HepG2 (cell line): ENCODE measurements around the gene SUSD3. TPM values are rescaled to one million over a fixed set of nuclear protein-coding genes. Genes with fewer than 3 reads are reported as not detected.

ENCODE experiments used
- CCAR2 ChIP-seq: fragments of 200-400 bp; formaldehyde crosslinking; optimal IDR thresholded peaks from 2 replicates; pipeline ENCODE3; 2018; ENCODE audit warnings: low read depth, mild to moderate bottlenecking, low read length, moderate library complexity
- CHD4 ChIP-seq: fragments of 200-600 bp; sonication (generic); IDR thresholded peaks from 2 replicates; pipeline ENCODE4 v1.7.0; 2017; ENCODE audit warnings: mild to moderate bottlenecking, low read length, borderline replicate concordance
- EEA1 ChIP-seq: sonication (generic); formaldehyde crosslinking; IDR thresholded peaks from 2 replicates; pipeline ENCODE4 v1.5.1; 2020; ENCODE audit warnings: mild to moderate bottlenecking, missing genetic modification reagents, borderline replicate concordance
- FOXA3 ChIP-seq: IDR thresholded peaks from 2 replicates; pipeline ENCODE4 v1.6.1; 2016; ENCODE audit warnings: missing genetic modification reagents, missing compliant biosample characterization
- HHEX ChIP-seq: IDR thresholded peaks from 2 replicates; pipeline ENCODE4 v1.6.1; 2016; ENCODE audit warnings: control low read depth
- ISX ChIP-seq: sonication (generic); formaldehyde crosslinking; conservative IDR thresholded peaks from 2 replicates; pipeline ENCODE4 v1.5.0; 2020; ENCODE audit warnings: missing genetic modification reagents
- MAZ ChIP-seq, 2 experiments: sonication (generic) in 1 of 2; formaldehyde crosslinking in 1 of 2; IDR thresholded peaks; 2 replicates each; pipeline versions ENCODE4 v1.5.0 to v1.6.1; 2012 to 2020; ENCODE audit warnings: low read depth in 2 of 2, mild to moderate bottlenecking in 2 of 2, borderline replicate concordance in 1 of 2, improper control_type of control experiment in 1 of 2, low read length in 1 of 2, missing genetic modification reagents in 1 of 2, moderate library complexity in 1 of 2
- PCBP2 ChIP-seq: fragments of 200-400 bp; formaldehyde crosslinking; optimal IDR thresholded peaks from 2 replicates; pipeline ENCODE3; 2018; ENCODE audit warnings: low read length, low read depth; ENCODE audit not compliant: poor library complexity, severe bottlenecking
- PHF20 ChIP-seq: sonication (generic); formaldehyde crosslinking; IDR thresholded peaks from 2 replicates; pipeline ENCODE4 v1.5.0; 2020; ENCODE audit warnings: mild to moderate bottlenecking, missing genetic modification reagents
- RBM39 ChIP-seq: fragments of 200-400 bp; formaldehyde crosslinking; IDR thresholded peaks from one replicate; pipeline ENCODE4 v1.6.1; 2018; ENCODE audit warnings: antibody characterized with exemption, mild to moderate bottlenecking, low read depth, low read length; ENCODE audit not compliant: poor library complexity, severe bottlenecking
- SAFB2 ChIP-seq: sonication (generic); formaldehyde crosslinking; IDR thresholded peaks from 2 replicates; pipeline ENCODE4 v1.5.1; 2020; ENCODE audit warnings: missing genetic modification reagents, low read depth, mild to moderate bottlenecking, borderline replicate concordance
- SALL1 ChIP-seq: sonication (generic); formaldehyde crosslinking; IDR thresholded peaks from 2 replicates; pipeline ENCODE4 v1.8.0; 2022; ENCODE audit warnings: mild to moderate bottlenecking, missing genetic modification reagents
- ZBTB3 ChIP-seq: sonication (generic); formaldehyde crosslinking; IDR thresholded peaks from 2 replicates; pipeline ENCODE4 v1.4.0; 2020; ENCODE audit warnings: low read depth, mild to moderate bottlenecking, moderate library complexity, missing genetic modification reagents, borderline replicate concordance
- ZEB1 ChIP-seq: IDR thresholded peaks from 2 replicates; pipeline ENCODE4 v1.6.1; 2012; ENCODE audit warnings: mild to moderate bottlenecking, low read depth, inconsistent platforms; ENCODE audit not compliant: insufficient replicate concordance
- ZNF136 ChIP-seq: sonication (generic); formaldehyde crosslinking; IDR thresholded peaks from 2 replicates; pipeline ENCODE4 v1.8.1; 2022; ENCODE audit warnings: low read depth, mild to moderate bottlenecking, moderate library complexity, missing genetic modification reagents
- ZNF44 ChIP-seq: sonication (generic); formaldehyde crosslinking; IDR thresholded peaks from 2 replicates; pipeline ENCODE4 v1.5.1; 2020; ENCODE audit warnings: mild to moderate bottlenecking, missing genetic modification reagents
- ZNF550 ChIP-seq: sonication (generic); formaldehyde crosslinking; IDR thresholded peaks from 2 replicates; pipeline ENCODE4 v1.4.0; 2020; ENCODE audit warnings: mild to moderate bottlenecking, missing genetic modification reagents, borderline replicate concordance
- ZNF703 ChIP-seq: sonication (generic); formaldehyde crosslinking; IDR thresholded peaks from 2 replicates; pipeline ENCODE4 v1.5.1; 2020; ENCODE audit warnings: missing genetic modification reagents, mild to moderate bottlenecking, moderate library complexity, borderline replicate concordance
- ZNF782 ChIP-seq: sonication (generic); formaldehyde crosslinking; IDR thresholded peaks from 2 replicates; pipeline ENCODE4 v1.4.0; 2020; ENCODE audit warnings: missing genetic modification reagents, mild to moderate bottlenecking, borderline replicate concordance
- ZNF841 ChIP-seq: sonication (generic); formaldehyde crosslinking; IDR thresholded peaks from 2 replicates; pipeline ENCODE4 v1.8.1; 2023; ENCODE audit warnings: missing genetic modification reagents, borderline replicate concordance
- ZSCAN22 ChIP-seq: sonication (generic); formaldehyde crosslinking; IDR thresholded peaks from 2 replicates; pipeline ENCODE4 v1.4.0; 2020; ENCODE audit warnings: mild to moderate bottlenecking, missing genetic modification reagents
- polyA plus RNA-seq, 8 experiments: library from polyadenylated mRNA; depleted of rRNA in 3 of 8; stranded (reverse) in 7 of 8; unstranded in 1 of 8; fragments of >200 nt; fragmentation: Illumina TruSeq in 4 of 8; extraction: Trizol in 4 of 8; gene quantifications; 2 replicates each; pipeline versions ENCODE4 v1.2.1 to v1.2.3, GENCODE V29; 2011 to 2016; ENCODE audit warnings: low read depth in 4 of 8, missing spikeins in 1 of 8, mixed read lengths in 1 of 8; ENCODE audit not compliant: insufficient read depth in 1 of 8
- total RNA-seq, 5 experiments: library from RNA; depleted of rRNA; stranded (reverse); fragments of >200 nt; fragmentation: Illumina TruSeq; extraction: Trizol; gene quantifications; 2 replicates each; pipeline ENCODE4 v1.2.3, GENCODE V29; 2016; ENCODE audit warnings: low read depth in 1 of 5
- TF ChIP-seq, protein P1 (sequence below): fragments of 450-650 bp; IDR thresholded peaks from 2 replicates; pipeline ENCODE4 v1.6.1; 2016
- TF ChIP-seq, protein P2 (sequence below): IDR thresholded peaks from 2 replicates; pipeline ENCODE4 v1.6.1; 2016
- TF ChIP-seq, protein P3 (sequence below): sonication (generic); formaldehyde crosslinking; IDR thresholded peaks from 2 replicates; pipeline ENCODE4 v1.4.0; 2020; ENCODE audit warnings: missing genetic modification reagents

SUSD3 gene
- total and polyA plus RNA-seq, 2 of the 13 experiments (the other 11 are each of a cell fraction or from before 2014, with no cell fraction given) = 7.0 to 9.1 TPM

DNA sequence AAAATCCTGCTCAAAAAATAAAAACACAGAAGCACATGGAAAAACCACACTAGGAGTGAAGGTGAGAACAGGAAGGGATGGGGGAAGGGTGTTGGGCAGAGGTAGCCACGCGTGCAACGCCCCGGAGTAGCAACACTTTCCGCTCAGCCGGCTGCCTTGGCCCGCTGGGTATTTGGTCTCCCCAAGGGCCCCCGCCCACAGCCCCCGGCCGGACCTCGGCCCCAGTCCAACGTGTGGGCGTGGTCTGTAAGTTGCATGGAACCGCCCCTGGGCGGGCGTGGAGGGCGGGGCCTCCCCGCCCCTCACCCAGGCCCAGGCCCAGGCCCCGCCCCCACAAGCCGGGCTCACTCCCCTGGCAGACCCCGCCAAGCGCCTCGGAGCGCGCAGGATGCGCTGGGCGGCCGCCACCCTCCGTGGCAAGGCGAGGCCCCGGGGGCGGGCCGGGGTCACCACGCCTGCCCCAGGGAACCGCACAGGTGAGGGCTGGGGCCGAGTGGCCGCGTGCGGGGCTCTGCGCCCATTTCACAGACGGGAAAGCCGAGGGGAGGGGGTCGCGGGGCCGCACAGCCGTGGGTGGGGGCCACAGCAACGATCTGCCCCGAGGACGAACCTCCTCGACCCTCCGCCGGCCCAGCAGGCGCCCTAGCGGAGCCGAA, at the start of gene SUSD3 (continued):
- TF ChIP-seq, protein P1, sequence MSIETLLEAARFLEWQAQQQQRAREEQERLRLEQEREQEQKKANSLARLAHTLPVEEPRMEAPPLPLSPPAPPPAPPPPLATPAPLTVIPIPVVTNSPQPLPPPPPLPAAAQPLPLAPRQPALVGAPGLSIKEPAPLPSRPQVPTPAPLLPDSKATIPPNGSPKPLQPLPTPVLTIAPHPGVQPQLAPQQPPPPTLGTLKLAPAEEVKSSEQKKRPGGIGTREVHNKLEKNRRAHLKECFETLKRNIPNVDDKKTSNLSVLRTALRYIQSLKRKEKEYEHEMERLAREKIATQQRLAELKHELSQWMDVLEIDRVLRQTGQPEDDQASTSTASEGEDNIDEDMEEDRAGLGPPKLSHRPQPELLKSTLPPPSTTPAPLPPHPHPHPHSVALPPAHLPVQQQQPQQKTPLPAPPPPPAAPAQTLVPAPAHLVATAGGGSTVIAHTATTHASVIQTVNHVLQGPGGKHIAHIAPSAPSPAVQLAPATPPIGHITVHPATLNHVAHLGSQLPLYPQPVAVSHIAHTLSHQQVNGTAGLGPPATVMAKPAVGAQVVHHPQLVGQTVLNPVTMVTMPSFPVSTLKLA = no peak
- TF ChIP-seq ZBTB3 (CRISPR knock-in tag) = no peak
- peak; percentile 52; the same call in 1 of the 2 replicates for TF ChIP-seq MAZ (IDR thresholded peaks at IDR 0.05; ENCODE audit: borderline replicate concordance, low read depth, low read length)
- TF ChIP-seq MAZ (CRISPR knock-in tag; IDR thresholded peaks at IDR 0.05; ENCODE audit: low read depth) = 0 out of 2 replicates have a peak, but pooled peaks have one; percentile 23
- TF ChIP-seq ZNF44 (CRISPR knock-in tag) = no peak
- no peak for TF ChIP-seq RBM39
- no peak for TF ChIP-seq HHEX (CRISPR knock-in tag)
- no peak for TF ChIP-seq ISX (CRISPR knock-in tag)
- no peak for TF ChIP-seq ZNF550
- no peak for TF ChIP-seq SAFB2
- 0 out of 2 replicates have a peak, but pooled peaks have one; percentile 10 for TF ChIP-seq SALL1 (CRISPR knock-in tag)
- TF ChIP-seq ZSCAN22 = no peak
- TF ChIP-seq ZNF703 (CRISPR knock-in tag) = no peak
- no peak for TF ChIP-seq CCAR2
- 0 out of 2 replicates have a peak, but pooled peaks have one; percentile 42 for TF ChIP-seq CHD4
- TF ChIP-seq, protein P2, sequence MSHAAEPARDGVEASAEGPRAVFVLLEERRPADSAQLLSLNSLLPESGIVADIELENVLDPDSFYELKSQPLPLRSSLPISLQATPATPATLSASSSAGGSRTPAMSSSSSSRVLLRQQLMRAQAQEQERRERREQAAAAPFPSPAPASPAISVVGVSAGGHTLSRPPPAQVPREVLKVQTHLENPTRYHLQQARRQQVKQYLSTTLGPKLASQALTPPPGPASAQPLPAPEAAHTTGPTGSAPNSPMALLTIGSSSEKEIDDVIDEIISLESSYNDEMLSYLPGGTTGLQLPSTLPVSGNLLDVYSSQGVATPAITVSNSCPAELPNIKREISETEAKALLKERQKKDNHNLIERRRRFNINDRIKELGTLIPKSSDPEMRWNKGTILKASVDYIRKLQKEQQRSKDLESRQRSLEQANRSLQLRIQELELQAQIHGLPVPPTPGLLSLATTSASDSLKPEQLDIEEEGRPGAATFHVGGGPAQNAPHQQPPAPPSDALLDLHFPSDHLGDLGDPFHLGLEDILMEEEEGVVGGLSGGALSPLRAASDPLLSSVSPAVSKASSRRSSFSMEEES = 0 out of 2 replicates have a peak, but pooled peaks have one; percentile 19
- no peak for TF ChIP-seq ZNF136 (CRISPR knock-in tag)
- no peak for TF ChIP-seq ZEB1
- no peak for TF ChIP-seq PHF20 (CRISPR knock-in tag)
- TF ChIP-seq ZNF782 (CRISPR knock-in tag) = no peak
- TF ChIP-seq, protein P3, sequence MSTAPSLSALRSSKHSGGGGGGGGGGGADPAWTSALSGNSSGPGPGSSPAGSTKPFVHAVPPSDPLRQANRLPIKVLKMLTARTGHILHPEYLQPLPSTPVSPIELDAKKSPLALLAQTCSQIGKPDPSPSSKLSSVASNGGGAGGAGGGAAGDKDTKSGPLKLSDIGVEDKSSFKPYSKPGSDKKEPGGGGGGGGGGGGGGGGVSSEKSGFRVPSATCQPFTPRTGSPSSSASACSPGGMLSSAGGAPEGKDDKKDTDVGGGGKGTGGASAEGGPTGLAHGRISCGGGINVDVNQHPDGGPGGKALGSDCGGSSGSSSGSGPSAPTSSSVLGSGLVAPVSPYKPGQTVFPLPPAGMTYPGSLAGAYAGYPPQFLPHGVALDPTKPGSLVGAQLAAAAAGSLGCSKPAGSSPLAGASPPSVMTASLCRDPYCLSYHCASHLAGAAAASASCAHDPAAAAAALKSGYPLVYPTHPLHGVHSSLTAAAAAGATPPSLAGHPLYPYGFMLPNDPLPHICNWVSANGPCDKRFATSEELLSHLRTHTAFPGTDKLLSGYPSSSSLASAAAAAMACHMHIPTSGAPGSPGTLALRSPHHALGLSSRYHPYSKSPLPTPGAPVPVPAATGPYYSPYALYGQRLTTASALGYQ (CRISPR knock-in tag) = no peak
- TF ChIP-seq PCBP2 = no peak
- no peak for TF ChIP-seq ZNF841
- TF ChIP-seq EEA1 (CRISPR knock-in tag) = no peak
- 0 out of 2 replicates have a peak, but pooled peaks have one; percentile 5 for TF ChIP-seq FOXA3 (CRISPR knock-in tag)
